Upper lobe of left lung (tissue), 6 donors: Measurements from ENCODE around the gene TASP1. TPM values are rescaled to one million over a fixed set of nuclear protein-coding genes. Genes with fewer than 3 reads are reported as not detected.

Experiments used
- ATAC-seq, 2 donors: fragments of 200-7000 bp; cut with Tn5 transposase; one replicate each; pipeline ENCODE4 v1.9.1; 2022; ENCODE audit warnings: mild to moderate bottlenecking in 2 of 2, moderate library complexity in 2 of 2; ENCODE audit not compliant: low FRiP score in 2 of 2
- DNase-seq, 2 donors: peaks; one replicate each; pipeline ENCODE4 v3.0.0-alpha.2; 2019 to 2020
- H3K27ac ChIP-seq, 4 donors: fragments of 200-600 bp; sonication (generic); one replicate each; pipeline ENCODE4 v1.5.1; 2016 to 2019
- H3K27me3 ChIP-seq, 4 donors: fragments of 200-600 bp; sonication (generic); one replicate each; pipeline ENCODE4 v1.5.1; 2017 to 2019
- H3K36me3 ChIP-seq, 4 donors: fragments of 200-600 bp; sonication (generic); one replicate each; pipeline ENCODE4 v1.5.1; 2016 to 2019
- H3K4me1 ChIP-seq, 4 donors: fragments of 200-600 bp; sonication (generic); one replicate each; pipeline ENCODE4 v1.5.1; 2018 to 2019
- H3K4me3 ChIP-seq, 4 donors: fragments of 200-600 bp; sonication (generic); one replicate each; pipeline ENCODE4 v1.5.1; 2017 to 2019; ENCODE audit warnings: mild to moderate bottlenecking in 2 of 4, moderate library complexity in 1 of 4
- H3K9me3 ChIP-seq, 4 donors: fragments of 200-600 bp; sonication (generic); one replicate each; pipeline ENCODE4 v1.5.1; 2018 to 2019
- EP300 ChIP-seq, 4 donors: sonication (generic); formaldehyde crosslinking; IDR thresholded peaks; one replicate each; pipeline ENCODE4 v1.5.1; 2017; ENCODE audit warnings: antibody characterized with exemption in 4 of 4, control low read depth in 2 of 4
- POLR2A ChIP-seq, 4 donors: fragments of 450-650 bp; IDR thresholded peaks; one replicate each; pipeline ENCODE4 v1.5.1; 2016 to 2017; ENCODE audit warnings: antibody characterized with exemption in 4 of 4, mild to moderate bottlenecking in 2 of 4
- POLR2AphosphoS5 ChIP-seq, 2 donors: sonication (generic); formaldehyde crosslinking; IDR thresholded peaks; one replicate each; pipeline ENCODE4 v1.5.1; 2017; ENCODE audit warnings: antibody characterized with exemption in 2 of 2
- WGBS, 2 donors: methylation state at CpG; one replicate each; pipeline ENCODE4 v1.1.5; 2017 to 2018; 5-methylcytosine and 5-hydroxymethylcytosine counted together
- total RNA-seq, 6 donors: library from RNA; depleted of rRNA in 4 of 6; stranded (reverse); fragments of >200 nt in 4 of 6; gene quantifications; one replicate each; pipeline versions ENCODE4 v1.1.0 to v1.2.1, GENCODE V29; 2016 to 2021
- TF ChIP-seq, protein P1 (sequence below), 6 experiments: fragments of 450-650 bp in 4 of 6; fragments of 200-600 bp in 2 of 6; sonication (generic) in 2 of 6; IDR thresholded peaks; one replicate each; pipeline ENCODE4 v1.5.1; 2016 to 2019; ENCODE audit warnings: antibody characterized with exemption in 6 of 6
- donor health status: DM: no; HTN: no; CAD: no; lungs with moderate emphysema.
- donor health status: DM: no; HTN: yes; CAD: no; lungs with severe emphysema.

Gene TASP1
- total RNA-seq, 6 donors from 2014 or later = 12.4 to 21.1 (median 14.0) TPM

DNA sequence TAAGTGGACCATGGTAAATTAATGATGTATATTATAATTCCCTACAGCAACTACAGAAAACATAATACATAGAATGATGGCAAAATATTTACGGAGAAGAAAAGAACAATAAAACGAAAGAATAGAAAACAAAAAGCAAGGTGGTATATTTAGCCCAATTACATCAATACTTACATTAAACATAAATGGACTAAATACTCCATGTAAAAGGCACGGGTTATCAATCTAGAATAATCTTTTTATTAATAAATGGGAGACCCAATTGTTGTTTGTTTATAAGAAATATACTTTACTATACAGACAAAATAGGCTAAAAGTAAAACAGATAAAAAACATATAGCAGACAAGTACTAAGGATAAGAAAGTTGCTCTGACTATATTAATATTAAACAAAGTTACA lies 137.2 kb downstream of the TASP1 start:
- TF ChIP-seq, protein P1, sequence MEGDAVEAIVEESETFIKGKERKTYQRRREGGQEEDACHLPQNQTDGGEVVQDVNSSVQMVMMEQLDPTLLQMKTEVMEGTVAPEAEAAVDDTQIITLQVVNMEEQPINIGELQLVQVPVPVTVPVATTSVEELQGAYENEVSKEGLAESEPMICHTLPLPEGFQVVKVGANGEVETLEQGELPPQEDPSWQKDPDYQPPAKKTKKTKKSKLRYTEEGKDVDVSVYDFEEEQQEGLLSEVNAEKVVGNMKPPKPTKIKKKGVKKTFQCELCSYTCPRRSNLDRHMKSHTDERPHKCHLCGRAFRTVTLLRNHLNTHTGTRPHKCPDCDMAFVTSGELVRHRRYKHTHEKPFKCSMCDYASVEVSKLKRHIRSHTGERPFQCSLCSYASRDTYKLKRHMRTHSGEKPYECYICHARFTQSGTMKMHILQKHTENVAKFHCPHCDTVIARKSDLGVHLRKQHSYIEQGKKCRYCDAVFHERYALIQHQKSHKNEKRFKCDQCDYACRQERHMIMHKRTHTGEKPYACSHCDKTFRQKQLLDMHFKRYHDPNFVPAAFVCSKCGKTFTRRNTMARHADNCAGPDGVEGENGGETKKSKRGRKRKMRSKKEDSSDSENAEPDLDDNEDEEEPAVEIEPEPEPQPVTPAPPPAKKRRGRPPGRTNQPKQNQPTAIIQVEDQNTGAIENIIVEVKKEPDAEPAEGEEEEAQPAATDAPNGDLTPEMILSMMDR (IDR thresholded peaks at IDR 0.05) = no peak
- TF ChIP-seq EP300 (IDR thresholded peaks at IDR 0.05) (no peak), POLR2AphosphoS5 (IDR thresholded peaks at IDR 0.05) (no peak), POLR2A (IDR thresholded peaks at IDR 0.05) (no peak)

DNA sequence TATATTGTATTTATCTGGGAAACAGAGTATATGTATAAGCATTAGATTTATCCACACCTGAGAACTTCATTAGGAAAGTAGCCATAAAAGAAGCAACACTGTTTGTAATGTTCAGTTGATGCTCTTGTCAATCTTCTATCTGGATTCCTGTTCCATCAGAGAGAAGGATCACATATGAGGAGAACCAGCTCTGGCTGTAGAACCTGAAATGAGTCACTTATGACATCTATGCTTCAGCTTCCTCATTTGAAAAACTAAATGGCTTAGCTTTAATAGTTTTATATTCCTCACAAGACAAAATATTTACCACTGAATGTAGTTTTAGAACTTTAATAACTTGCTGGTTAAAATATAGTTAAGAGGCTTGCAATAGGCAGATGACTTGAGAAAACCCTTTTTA lies 144.7 kb downstream of the TASP1 start:
- Histone ChIP-seq H3K4me3 (no peak overlapping the region), H3K9me3 (peaks cover 0 to 7% (median 0%) of the 10 kb centered on the region in 4 donors), H3K27me3 (no peaks in the 10 kb centered on the region), H3K4me1 (peaks cover 0 to 10% (median 5%) of the 10 kb centered on the region in 4 donors), H3K36me3 (no peaks in the 10 kb centered on the region), H3K27ac (no peak overlapping the region)
- TF ChIP-seq EP300 (IDR thresholded peaks at IDR 0.05) (no peak), POLR2A (IDR thresholded peaks at IDR 0.05) (no peak), POLR2AphosphoS5 (IDR thresholded peaks at IDR 0.05) (no peak)
- TF ChIP-seq, protein P1 (IDR thresholded peaks at IDR 0.05) = no peak
- DNase-seq = no peak
- ATAC-seq = no peak

More for the DNA sequence above, 137.2 kb downstream of the TASP1 start:
- WGBS, 2 donors = 93% methylated on average over 3 of the region's 3 CpGs
- no peak overlapping the region for H3K4me3 ChIP-seq
- peaks cover 8 to 30% (median 17%) of the 10 kb centered on the region in 4 donors for H3K9me3 ChIP-seq
- no peak overlapping the region for H3K27ac ChIP-seq
- no peaks in the 10 kb centered on the region for H3K4me1 ChIP-seq
- ATAC-seq = no peak
- no peaks in the 10 kb centered on the region for H3K27me3 ChIP-seq
- peaks cover 0 to 4% (median 0%) of the 10 kb centered on the region in 4 donors for H3K36me3 ChIP-seq
- no peak for DNase-seq

DNA sequence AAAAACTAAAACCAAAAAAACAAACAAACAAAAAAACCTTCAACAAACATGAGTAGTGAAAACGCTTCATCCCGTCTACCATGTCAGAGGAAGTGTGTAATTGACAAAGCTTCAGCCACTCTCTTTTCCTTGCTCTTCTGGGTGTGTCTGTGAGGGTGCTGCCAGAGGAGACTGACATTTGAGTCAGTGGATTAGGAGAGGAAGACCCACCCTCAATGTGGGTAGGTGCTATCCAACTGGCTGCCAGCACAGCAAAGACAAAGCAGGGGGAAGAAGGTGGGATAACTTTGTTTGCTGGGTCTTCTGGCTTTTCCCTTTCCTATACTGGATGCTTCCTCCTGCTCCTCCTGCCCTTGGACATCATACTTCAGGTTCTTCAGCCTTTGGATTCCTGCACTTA lies 145.6 kb downstream of the TASP1 start:
- WGBS, 2 donors = 70 to 72% methylated on average over 2 of the region's 2 CpGs
- no peaks in the 10 kb centered on the region for H3K27me3 ChIP-seq
- no peak overlapping the region for H3K27ac ChIP-seq
- H3K9me3 ChIP-seq = peaks cover 0 to 7% (median 0%) of the 10 kb centered on the region in 4 donors
- DNase-seq = no peak
- no peaks in the 10 kb centered on the region for H3K36me3 ChIP-seq
- H3K4me1 ChIP-seq = peaks cover 0 to 10% (median 5%) of the 10 kb centered on the region in 4 donors
- TF ChIP-seq EP300 (IDR thresholded peaks at IDR 0.05) (no peak), POLR2AphosphoS5 (IDR thresholded peaks at IDR 0.05) (no peak), POLR2A (IDR thresholded peaks at IDR 0.05) (no peak)
- TF ChIP-seq, protein P1 (IDR thresholded peaks at IDR 0.05) = no peak
- no peak for ATAC-seq
- no peak overlapping the region for H3K4me3 ChIP-seq

DNA sequence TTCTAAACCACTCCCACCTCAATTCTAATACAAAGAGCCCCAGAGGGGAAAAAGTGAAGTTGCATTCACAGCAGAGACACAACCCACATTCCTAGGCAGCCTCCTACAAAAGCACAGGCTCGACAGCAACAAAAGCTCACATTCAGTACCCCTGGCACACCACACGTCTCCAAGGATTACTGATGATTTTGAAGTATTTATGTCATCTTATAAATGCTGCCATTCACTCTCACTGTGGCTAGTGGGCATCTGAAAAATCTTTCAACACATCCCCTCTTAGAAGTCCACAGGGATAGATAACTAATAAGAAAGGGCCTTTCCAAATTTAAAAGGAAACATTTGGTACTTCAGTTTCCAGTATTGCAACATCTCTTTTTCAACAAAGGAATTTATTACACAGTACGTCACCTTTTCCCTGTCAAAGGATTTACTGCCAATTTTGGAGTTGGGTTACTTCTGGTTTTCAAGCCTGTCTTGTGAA lies 146.7 kb downstream of the TASP1 start:
- H3K36me3 ChIP-seq = no peaks in the 10 kb centered on the region
- H3K9me3 ChIP-seq = no peaks in the 10 kb centered on the region
- TF ChIP-seq EP300 (IDR thresholded peaks at IDR 0.05) (peak in 1 of 4 donors; percentile 22), POLR2A (IDR thresholded peaks at IDR 0.05) (no peak)
- TF ChIP-seq, protein P1 (IDR thresholded peaks at IDR 0.05) = peak in 3 of 6 experiments; percentile 7 to 33 (median 23)
- DNase-seq = no peak
- 35 to 40% methylated on average over 3 of the region's 3 CpGs for WGBS, 2 donors
- ATAC-seq = peak; percentile 74 to 87
- H3K27me3 ChIP-seq = no peaks in the 10 kb centered on the region
- no peak overlapping the region for H3K4me3 ChIP-seq
- H3K4me1 ChIP-seq = peaks cover 0 to 10% (median 5%) of the 10 kb centered on the region in 4 donors
- H3K27ac ChIP-seq = peak overlapping the region; percentile 19 to 62 (median 44)

DNA sequence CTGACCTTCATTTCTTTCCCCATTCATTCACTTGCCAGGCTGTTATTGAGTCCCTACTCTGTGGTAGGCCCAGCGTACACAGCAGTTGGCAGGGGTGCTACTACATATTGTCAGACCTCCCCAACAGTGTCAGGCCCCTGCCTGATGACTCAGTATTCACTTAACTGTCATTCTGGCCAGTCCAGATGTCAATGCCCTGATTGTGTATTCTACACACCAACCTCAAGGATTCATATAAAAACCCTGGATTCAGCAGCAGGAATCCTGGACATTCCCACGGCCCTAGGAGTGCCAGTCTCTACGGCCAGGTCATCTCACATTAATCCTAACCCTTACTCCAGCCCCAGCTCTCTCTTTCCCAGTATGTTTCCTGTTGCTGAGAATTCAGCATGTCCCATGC lies 151.5 kb downstream of the TASP1 start:
- Histone ChIP-seq H3K36me3 (peaks cover 0 to 10% (median 0%) of the 10 kb centered on the region in 4 donors), H3K27ac (no peak overlapping the region), H3K27me3 (no peaks in the 10 kb centered on the region), H3K4me3 (no peak overlapping the region), H3K9me3 (no peaks in the 10 kb centered on the region), H3K4me1 (peaks cover 0 to 7% (median 5%) of the 10 kb centered on the region in 4 donors)
- DNase-seq = no peak
- TF ChIP-seq, protein P1 (IDR thresholded peaks at IDR 0.05) = no peak
- TF ChIP-seq POLR2AphosphoS5 (IDR thresholded peaks at IDR 0.05) (no peak), POLR2A (IDR thresholded peaks at IDR 0.05) (no peak), EP300 (IDR thresholded peaks at IDR 0.05) (no peak)
- WGBS, 2 donors = 96 to 100% methylated on average over 3 of the region's 3 CpGs
- no peak for ATAC-seq
